ENCODE data around the gene CLEC4G. TPM values are rescaled to one million over a fixed set of nuclear protein-coding genes. Genes with fewer than 3 reads are reported as not detected.
"Not testable (repeated sequence)": the region's sequence is repeated elsewhere in the genome, so short reads cannot be mapped to it uniquely, and the experiment has no call there.

The CLEC4G gene
- total and polyA plus RNA-seq, 2 experiments from 2014 or later = not detected

DNA sequence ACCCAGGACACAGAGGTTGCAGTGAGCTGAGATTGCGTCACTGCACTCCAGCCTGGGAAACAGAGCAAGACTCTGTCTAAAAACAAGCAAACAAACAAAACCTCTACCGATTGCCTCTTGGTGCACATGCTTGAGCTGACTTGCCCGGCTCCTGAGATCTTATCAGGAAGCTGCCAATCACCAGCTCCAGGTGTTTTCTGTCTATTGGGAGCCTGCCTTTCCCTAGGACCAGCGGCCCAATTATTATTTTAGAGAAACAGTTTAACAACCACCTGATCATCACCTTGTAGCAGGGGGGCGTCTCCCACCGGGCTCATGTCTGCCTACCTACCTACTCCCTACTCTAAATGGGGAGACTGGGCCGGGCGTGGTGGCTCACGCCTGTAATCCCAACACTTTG, 41.9 kb upstream of the CLEC4G start:
- no peak overlapping the region for H3K27ac ChIP-seq
- no peaks in the 10 kb centered on the region for H3K4me1 ChIP-seq (ENCODE audit: low read depth)
- DNase-seq (ENCODE audit: low read depth in 1 of 2, low spot score in 1 of 2) = no peak
- H3K27me3 ChIP-seq = no peaks in the 10 kb centered on the region
- no peaks in the 10 kb centered on the region for H3K36me3 ChIP-seq
- no peak overlapping the region for H3K4me3 ChIP-seq
- TF ChIP-seq, protein P1, sequence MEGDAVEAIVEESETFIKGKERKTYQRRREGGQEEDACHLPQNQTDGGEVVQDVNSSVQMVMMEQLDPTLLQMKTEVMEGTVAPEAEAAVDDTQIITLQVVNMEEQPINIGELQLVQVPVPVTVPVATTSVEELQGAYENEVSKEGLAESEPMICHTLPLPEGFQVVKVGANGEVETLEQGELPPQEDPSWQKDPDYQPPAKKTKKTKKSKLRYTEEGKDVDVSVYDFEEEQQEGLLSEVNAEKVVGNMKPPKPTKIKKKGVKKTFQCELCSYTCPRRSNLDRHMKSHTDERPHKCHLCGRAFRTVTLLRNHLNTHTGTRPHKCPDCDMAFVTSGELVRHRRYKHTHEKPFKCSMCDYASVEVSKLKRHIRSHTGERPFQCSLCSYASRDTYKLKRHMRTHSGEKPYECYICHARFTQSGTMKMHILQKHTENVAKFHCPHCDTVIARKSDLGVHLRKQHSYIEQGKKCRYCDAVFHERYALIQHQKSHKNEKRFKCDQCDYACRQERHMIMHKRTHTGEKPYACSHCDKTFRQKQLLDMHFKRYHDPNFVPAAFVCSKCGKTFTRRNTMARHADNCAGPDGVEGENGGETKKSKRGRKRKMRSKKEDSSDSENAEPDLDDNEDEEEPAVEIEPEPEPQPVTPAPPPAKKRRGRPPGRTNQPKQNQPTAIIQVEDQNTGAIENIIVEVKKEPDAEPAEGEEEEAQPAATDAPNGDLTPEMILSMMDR (IDR thresholded peaks at IDR 0.05; ENCODE audit: low read depth, low read length) = no peak
- H3K9me3 ChIP-seq (ENCODE audit: low read depth) = no peaks in the 10 kb centered on the region

DNA sequence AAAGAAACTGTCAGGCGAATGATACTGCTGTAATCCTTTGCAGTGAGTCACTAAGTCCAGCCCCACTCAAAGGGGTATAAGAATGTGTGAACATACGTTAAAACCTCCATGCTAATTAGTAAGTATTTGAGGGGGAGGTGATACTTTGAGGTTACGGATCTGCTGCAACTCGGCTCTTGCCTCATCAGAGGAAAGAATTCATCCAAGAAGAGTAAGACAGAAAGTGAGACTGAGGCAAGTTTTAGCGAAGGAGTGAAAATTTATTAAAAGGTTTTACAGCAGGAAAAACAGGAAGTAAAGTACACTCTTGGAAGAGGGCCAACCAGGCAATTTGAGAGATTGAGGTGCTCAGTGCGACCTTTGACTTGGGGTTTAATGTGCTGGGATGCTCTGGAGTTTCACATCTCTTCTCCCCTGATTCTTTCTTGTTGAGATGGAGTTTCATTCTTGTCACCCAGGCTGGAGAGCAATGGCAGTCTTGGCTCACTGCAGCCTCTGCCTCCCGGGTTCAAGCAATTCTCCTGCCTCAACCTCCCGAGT, 40.9 kb upstream of the CLEC4G start:
- peak in 1 of 2 donors; percentile 80 for DNase-seq (ENCODE audit: low read depth in 1 of 2, low spot score in 1 of 2)
- Histone ChIP-seq H3K27ac (no peak overlapping the region), H3K4me1 (ENCODE audit: low read depth) (no peaks in the 10 kb centered on the region), H3K36me3 (no peaks in the 10 kb centered on the region), H3K4me3 (no peak overlapping the region), H3K27me3 (no peaks in the 10 kb centered on the region), H3K9me3 (ENCODE audit: low read depth) (no peaks in the 10 kb centered on the region)
- TF ChIP-seq, protein P1 (IDR thresholded peaks at IDR 0.05; ENCODE audit: low read depth, low read length) = no peak

DNA sequence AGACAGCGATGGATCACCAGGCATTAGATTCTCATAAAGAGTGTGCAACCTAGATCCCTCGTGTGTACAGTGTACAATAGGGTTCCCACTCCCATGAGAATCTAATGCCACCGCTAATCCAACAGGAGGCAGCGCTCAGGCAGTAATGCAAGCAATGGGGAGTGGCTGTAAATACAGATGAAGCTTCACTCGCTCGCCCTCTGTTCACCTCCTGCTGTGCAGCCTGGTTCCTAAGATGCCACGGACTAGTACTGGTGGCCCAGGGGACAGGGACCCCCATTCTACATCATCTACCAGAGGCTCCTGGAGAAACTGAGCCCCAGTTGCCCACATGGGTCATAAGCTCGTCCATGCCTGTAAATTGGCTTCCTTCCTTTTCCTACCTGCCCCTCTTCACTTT, 39.2 kb upstream of the CLEC4G start:
- H3K4me3 ChIP-seq = no peak overlapping the region
- H3K36me3 ChIP-seq = no peaks in the 10 kb centered on the region
- TF ChIP-seq, protein P1 (IDR thresholded peaks at IDR 0.05; ENCODE audit: low read depth, low read length) = no peak
- peaks cover 4% of the 10 kb centered on the region for H3K27me3 ChIP-seq
- H3K27ac ChIP-seq = no peak overlapping the region
- H3K9me3 ChIP-seq (ENCODE audit: low read depth) = no peaks in the 10 kb centered on the region
- DNase-seq (ENCODE audit: low read depth in 1 of 2, low spot score in 1 of 2) = no peak
- no peaks in the 10 kb centered on the region for H3K4me1 ChIP-seq (ENCODE audit: low read depth)

DNA sequence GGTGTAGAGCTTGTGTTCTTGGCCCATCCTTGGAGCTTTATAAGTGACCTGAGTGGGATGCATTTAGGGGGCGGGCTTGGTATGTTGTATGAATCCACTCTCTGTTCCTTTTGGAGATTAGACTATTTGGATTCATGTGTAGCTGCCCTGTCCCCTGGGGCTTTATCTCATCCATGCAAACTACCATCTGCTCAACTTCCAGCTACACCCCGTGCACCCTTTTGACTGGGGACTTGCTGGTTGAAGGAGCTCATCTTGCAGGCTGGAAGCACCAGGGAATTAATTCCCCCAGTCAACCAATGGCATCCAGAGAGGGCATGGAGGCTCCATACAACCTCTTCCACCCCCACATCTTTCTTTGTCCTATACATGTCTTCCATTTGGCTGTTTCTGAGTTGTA, 37.3 kb upstream of the CLEC4G start:
- no peak for DNase-seq (ENCODE audit: low read depth in 1 of 2, low spot score in 1 of 2)
- no peaks in the 10 kb centered on the region for H3K9me3 ChIP-seq (ENCODE audit: low read depth)
- H3K27ac ChIP-seq = no peak overlapping the region
- no peaks in the 10 kb centered on the region for H3K4me1 ChIP-seq (ENCODE audit: low read depth)
- no peaks in the 10 kb centered on the region for H3K36me3 ChIP-seq
- peaks cover 4% of the 10 kb centered on the region for H3K27me3 ChIP-seq
- no peak overlapping the region for H3K4me3 ChIP-seq
- TF ChIP-seq, protein P1 (IDR thresholded peaks at IDR 0.05; ENCODE audit: low read depth, low read length) = no peak

GRCh38 chr19:7767487-7767886, 35.6 kb upstream of the CLEC4G start:
- DNase-seq (ENCODE audit: low read depth in 1 of 2, low spot score in 1 of 2) = no peak
- TF ChIP-seq, protein P1 (IDR thresholded peaks at IDR 0.05; ENCODE audit: low read depth, low read length) = no peak
- H3K4me3 ChIP-seq = no peak overlapping the region
- no peak overlapping the region for H3K27ac ChIP-seq
- H3K27me3 ChIP-seq = peaks cover 4% of the 10 kb centered on the region
- no peaks in the 10 kb centered on the region for H3K9me3 ChIP-seq (ENCODE audit: low read depth)
- no peaks in the 10 kb centered on the region for H3K36me3 ChIP-seq
- no peaks in the 10 kb centered on the region for H3K4me1 ChIP-seq (ENCODE audit: low read depth)

DNA sequence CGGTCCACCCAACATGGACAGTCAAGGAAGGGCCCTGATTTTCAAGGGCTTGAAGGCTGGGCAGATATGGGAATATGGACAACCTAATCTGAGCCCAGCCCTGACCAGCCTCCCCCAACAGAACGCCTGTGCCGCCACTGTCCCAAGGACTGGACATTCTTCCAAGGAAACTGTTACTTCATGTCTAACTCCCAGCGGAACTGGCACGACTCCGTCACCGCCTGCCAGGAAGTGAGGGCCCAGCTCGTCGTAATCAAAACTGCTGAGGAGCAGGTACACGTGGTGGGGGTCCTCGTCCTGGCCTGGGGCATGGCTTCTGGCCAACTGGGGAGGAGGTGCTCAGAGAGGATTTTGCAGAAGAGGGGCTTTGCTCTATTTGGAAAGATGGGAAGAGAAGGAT, 34.6 kb upstream of the CLEC4G start:
- H3K27me3 ChIP-seq = peaks cover 4% of the 10 kb centered on the region
- no peak overlapping the region for H3K4me3 ChIP-seq
- no peaks in the 10 kb centered on the region for H3K4me1 ChIP-seq (ENCODE audit: low read depth)
- no peak overlapping the region for H3K27ac ChIP-seq
- H3K9me3 ChIP-seq (ENCODE audit: low read depth) = no peaks in the 10 kb centered on the region
- TF ChIP-seq, protein P1 (IDR thresholded peaks at IDR 0.05; ENCODE audit: low read depth, low read length) = no peak
- DNase-seq (ENCODE audit: low read depth in 1 of 2, low spot score in 1 of 2) = no peak
- no peaks in the 10 kb centered on the region for H3K36me3 ChIP-seq

GRCh38 chr19:7765043-7765442, 33.1 kb upstream of the CLEC4G start:
- H3K4me1 ChIP-seq (ENCODE audit: low read depth); H3K9me3 ChIP-seq (ENCODE audit: low read depth); H3K36me3 ChIP-seq; H3K27me3 ChIP-seq; DNase-seq (ENCODE audit: low read depth in 1 of 2, low spot score in 1 of 2); H3K27ac ChIP-seq; H3K4me3 ChIP-seq: not testable (repeated sequence)

- H3K36me3 ChIP-seq; H3K4me1 ChIP-seq (ENCODE audit: low read depth); DNase-seq (ENCODE audit: low read depth in 1 of 2, low spot score in 1 of 2); H3K9me3 ChIP-seq (ENCODE audit: low read depth); H3K4me3 ChIP-seq; H3K27ac ChIP-seq; H3K27me3 ChIP-seq: not testable (repeated sequence)
These were observed 32.2 kb upstream of the CLEC4G start for GRCh38 chr19:7764157-7764556.

All from cardiac muscle cell (in vitro differentiated cells and primary cell).